OCI-LY1 (cell line): ENCODE data around the gene CPA5.

Source experiments
- EZH2 ChIP-seq: fragments of 200-600 bp; sonication (generic), shearing (Covaris generic); IDR thresholded peaks from 2 replicates; pipeline ENCODE4 v1.8.0; 2017; ENCODE audit warnings: borderline replicate concordance, mixed run types, mild to moderate bottlenecking, antibody characterized with exemption, low read length, moderate library complexity, mixed read lengths
- TF ChIP-seq, protein P1 (sequence below): fragments of 200-600 bp; sonication (generic), shearing (Covaris generic); IDR thresholded peaks from 2 replicates; pipeline ENCODE4 v1.5.1; 2017; ENCODE audit warnings: mild to moderate bottlenecking, antibody characterized with exemption, low read length, moderate library complexity, mixed read lengths

DNA sequence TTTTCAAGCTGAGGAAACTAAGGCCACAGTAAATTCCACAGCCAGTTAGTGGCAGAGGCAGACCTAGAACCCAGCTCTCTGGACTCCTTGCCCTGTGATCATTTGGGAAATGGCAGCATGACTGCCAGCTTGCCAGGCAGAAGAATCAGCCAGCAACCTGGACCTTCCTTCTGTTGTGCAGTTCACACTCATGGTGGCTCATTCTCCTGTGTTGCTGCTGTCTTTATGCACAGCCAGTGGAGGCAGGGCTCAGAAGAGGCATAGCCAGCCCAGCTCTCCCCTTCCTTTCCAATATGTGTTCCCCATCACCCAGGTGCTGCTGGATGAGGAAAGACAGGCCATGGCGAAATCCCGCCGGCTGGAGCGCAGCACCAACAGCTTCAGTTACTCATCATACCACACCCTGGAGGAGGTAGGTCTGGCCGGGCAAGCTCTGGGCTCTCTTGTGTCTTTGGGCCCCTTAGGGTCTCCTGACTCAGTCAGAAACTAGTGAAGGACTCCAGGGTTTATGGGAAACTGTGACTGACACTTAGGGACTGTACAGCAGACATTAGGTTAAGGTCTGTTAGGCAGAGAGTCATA, 14.8 kb downstream of the CPA5 start:
- TF ChIP-seq, protein P1, sequence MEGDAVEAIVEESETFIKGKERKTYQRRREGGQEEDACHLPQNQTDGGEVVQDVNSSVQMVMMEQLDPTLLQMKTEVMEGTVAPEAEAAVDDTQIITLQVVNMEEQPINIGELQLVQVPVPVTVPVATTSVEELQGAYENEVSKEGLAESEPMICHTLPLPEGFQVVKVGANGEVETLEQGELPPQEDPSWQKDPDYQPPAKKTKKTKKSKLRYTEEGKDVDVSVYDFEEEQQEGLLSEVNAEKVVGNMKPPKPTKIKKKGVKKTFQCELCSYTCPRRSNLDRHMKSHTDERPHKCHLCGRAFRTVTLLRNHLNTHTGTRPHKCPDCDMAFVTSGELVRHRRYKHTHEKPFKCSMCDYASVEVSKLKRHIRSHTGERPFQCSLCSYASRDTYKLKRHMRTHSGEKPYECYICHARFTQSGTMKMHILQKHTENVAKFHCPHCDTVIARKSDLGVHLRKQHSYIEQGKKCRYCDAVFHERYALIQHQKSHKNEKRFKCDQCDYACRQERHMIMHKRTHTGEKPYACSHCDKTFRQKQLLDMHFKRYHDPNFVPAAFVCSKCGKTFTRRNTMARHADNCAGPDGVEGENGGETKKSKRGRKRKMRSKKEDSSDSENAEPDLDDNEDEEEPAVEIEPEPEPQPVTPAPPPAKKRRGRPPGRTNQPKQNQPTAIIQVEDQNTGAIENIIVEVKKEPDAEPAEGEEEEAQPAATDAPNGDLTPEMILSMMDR: no peak
- TF ChIP-seq EZH2: no peak
